ENCODE measurements around the gene DUSP6.

Gene DUSP6

GRCh38 chr12:89357297-89357730 is 5.0 kb upstream of the DUSP6 start:
- TF ChIP-seq EZH2phosphoT487 (IDR thresholded peaks at IDR 0.05; ENCODE audit: borderline replicate concordance, low read length) (no peak), CTCF (IDR thresholded peaks at IDR 0.05; ENCODE audit: low read depth, low read length, poor library complexity, severe bottlenecking) (no peak)
- no peaks in the 10 kb centered on the region for H3K9me3 ChIP-seq (ENCODE audit: control insufficient read depth, insufficient read depth, low read length)
- no peak overlapping the region for H3K4me2 ChIP-seq (ENCODE audit: low read length)
- H3K4me3 ChIP-seq (ENCODE audit: low read length) = no peak overlapping the region
- H4K20me1 ChIP-seq (ENCODE audit: control insufficient read depth, insufficient read depth, low read depth, low read length) = no peaks in the 10 kb centered on the region
- no peaks in the 10 kb centered on the region for H3K9me2 ChIP-seq (replicated peaks; ENCODE audit: control insufficient read depth, low read length)
- H3K27me3 ChIP-seq (ENCODE audit: control insufficient read depth, low read length) = peaks cover 67% of the 10 kb centered on the region
- no peak overlapping the region for H3K27ac ChIP-seq (ENCODE audit: low read depth, low read length)
- peaks cover 8% of the 10 kb centered on the region for H3F3A ChIP-seq (ENCODE audit: control insufficient read depth, insufficient read depth)
- H3K79me2 ChIP-seq (ENCODE audit: control insufficient read depth, low read length) = no peaks in the 10 kb centered on the region
- peaks cover 33% of the 10 kb centered on the region for H3K4me1 ChIP-seq (ENCODE audit: control insufficient read depth, low read length)
- no peaks in the 10 kb centered on the region for H3K36me3 ChIP-seq (ENCODE audit: control insufficient read depth, low read length)

GRCh38 chr12:89356069-89356665 is 3.9 kb upstream of the DUSP6 start:
- Histone ChIP-seq H3K36me3 (ENCODE audit: control insufficient read depth, low read length) (no peaks in the 10 kb centered on the region), H3K9me3 (ENCODE audit: control insufficient read depth, insufficient read depth, low read length) (no peaks in the 10 kb centered on the region), H3K27me3 (ENCODE audit: control insufficient read depth, low read length) (peaks cover 78% of the 10 kb centered on the region), H3K4me3 (ENCODE audit: low read length) (no peak overlapping the region), H3F3A (ENCODE audit: control insufficient read depth, insufficient read depth) (peaks cover 10% of the 10 kb centered on the region), H3K79me2 (ENCODE audit: control insufficient read depth, low read length) (no peaks in the 10 kb centered on the region), H3K27ac (ENCODE audit: low read depth, low read length) (no peak overlapping the region), H3K4me2 (ENCODE audit: low read length) (no peak overlapping the region), H3K9me2 (replicated peaks; ENCODE audit: control insufficient read depth, low read length) (no peaks in the 10 kb centered on the region), H4K20me1 (ENCODE audit: control insufficient read depth, insufficient read depth, low read depth, low read length) (no peaks in the 10 kb centered on the region), H3K4me1 (ENCODE audit: control insufficient read depth, low read length) (peaks cover 45% of the 10 kb centered on the region)
- no peak for TF ChIP-seq EZH2phosphoT487 (IDR thresholded peaks at IDR 0.05; ENCODE audit: borderline replicate concordance, low read length)
- no peak for TF ChIP-seq CTCF (IDR thresholded peaks at IDR 0.05; ENCODE audit: low read depth, low read length, poor library complexity, severe bottlenecking)

GRCh38 chr12:89355243-89356068 is 3.2 kb upstream of the DUSP6 start:
- Histone ChIP-seq H3K9me3 (ENCODE audit: control insufficient read depth, insufficient read depth, low read length) (no peaks in the 10 kb centered on the region), H3K27me3 (ENCODE audit: control insufficient read depth, low read length) (peaks cover 83% of the 10 kb centered on the region), H3K4me1 (ENCODE audit: control insufficient read depth, low read length) (peaks cover 52% of the 10 kb centered on the region), H3K27ac (ENCODE audit: low read depth, low read length) (no peak overlapping the region), H3K79me2 (ENCODE audit: control insufficient read depth, low read length) (no peaks in the 10 kb centered on the region), H4K20me1 (ENCODE audit: control insufficient read depth, insufficient read depth, low read depth, low read length) (no peaks in the 10 kb centered on the region), H3K4me3 (ENCODE audit: low read length) (0 out of 2 replicates have a peak overlapping the region, but pooled peaks have one; percentile 77), H3F3A (ENCODE audit: control insufficient read depth, insufficient read depth) (peaks cover 10% of the 10 kb centered on the region), H3K4me2 (ENCODE audit: low read length) (peak overlapping the region; percentile 80), H3K9me2 (replicated peaks; ENCODE audit: control insufficient read depth, low read length) (no peaks in the 10 kb centered on the region), H3K36me3 (ENCODE audit: control insufficient read depth, low read length) (no peaks in the 10 kb centered on the region)
- no peak for TF ChIP-seq CTCF (IDR thresholded peaks at IDR 0.05; ENCODE audit: low read depth, low read length, poor library complexity, severe bottlenecking)
- no peak for TF ChIP-seq EZH2phosphoT487 (IDR thresholded peaks at IDR 0.05; ENCODE audit: borderline replicate concordance, low read length)
